ENCODE data around the gene COL20A1. TPM values are rescaled to one million over a fixed set of nuclear protein-coding genes. Genes with fewer than 3 reads are reported as not detected.
"Not testable (repeated sequence)": the region's sequence is repeated elsewhere in the genome, so short reads cannot be mapped to it uniquely, and the experiment has no call there.

COL20A1 gene
- total RNA-seq, 1 donor from 2014 or later, result 5.0 TPM

- H3K4me3 ChIP-seq (ENCODE audit: insufficient read depth, low read depth, low read length), result no peak overlapping the region
- Mint-ChIP-seq H3K4me1 (ENCODE audit: low read depth, unreplicated experiment) (peaks cover 20% of the 10 kb centered on the region), H3K27ac (ENCODE audit: unreplicated experiment) (no peak overlapping the region), H3K9me3 (ENCODE audit: unreplicated experiment) (peaks cover 1% of the 10 kb centered on the region), H3K4me3 (ENCODE audit: unreplicated experiment) (peak overlapping the region; percentile 50), H3K27me3 (ENCODE audit: low read depth, unreplicated experiment) (peaks cover 4% of the 10 kb centered on the region), H3K36me3 (ENCODE audit: low read depth, unreplicated experiment) (peaks cover 13% of the 10 kb centered on the region)
- no peak overlapping the region for H3K4me2 ChIP-seq (ENCODE audit: low read length)
- H3K9me3 ChIP-seq (ENCODE audit: insufficient read depth, low read depth, low read length), result no peaks in the 10 kb centered on the region
- H3K4me1 ChIP-seq (ENCODE audit: insufficient read depth, low read length), result peaks cover 2% of the 10 kb centered on the region
- H3K27me3 ChIP-seq (ENCODE audit: insufficient read depth, low read length), result peaks cover 9% of the 10 kb centered on the region
- TF ChIP-seq CTCF (IDR thresholded peaks at IDR 0.05; ENCODE audit: insufficient read depth, low read depth, low read length), result no peak
- TF ChIP-seq EZH2 (IDR thresholded peaks at IDR 0.05; ENCODE audit: insufficient read depth, low read length), result no peak
- no peaks in the 10 kb centered on the region for H3K36me3 ChIP-seq (ENCODE audit: insufficient read depth, low read length)
- FAIRE-seq (no peak), DNase-seq (ENCODE audit: low read depth) (no peak)
- no peak overlapping the region for H3K27ac ChIP-seq (ENCODE audit: low read depth, low read length)
- H4K20me1 ChIP-seq (ENCODE audit: insufficient read depth, low read length), result no peaks in the 10 kb centered on the region
- H3K79me2 ChIP-seq (ENCODE audit: insufficient read depth, low read length), result no peaks in the 10 kb centered on the region
- H2AFZ ChIP-seq (ENCODE audit: low read depth, low read length), result no peak overlapping the region
- no peak overlapping the region for H3K9ac ChIP-seq (ENCODE audit: low read length)
Observed at GRCh38 chr20:63248835-63249591, 44.0 kb upstream of the COL20A1 start.

GRCh38 chr20:63249891-63250290 lies 43.1 kb upstream of the COL20A1 start:
- DNase-seq (ENCODE audit: low read depth) (no peak), FAIRE-seq (no peak)
- peaks cover 4% of the 10 kb centered on the region for H3K27me3 Mint-ChIP-seq (ENCODE audit: low read depth, unreplicated experiment)
- Histone ChIP-seq H3K9me3 (ENCODE audit: insufficient read depth, low read depth, low read length) (no peaks in the 10 kb centered on the region), H3K9ac (ENCODE audit: low read length) (no peak overlapping the region), H3K4me3 (ENCODE audit: insufficient read depth, low read depth, low read length) (no peak overlapping the region), H3K79me2 (ENCODE audit: insufficient read depth, low read length) (no peaks in the 10 kb centered on the region), H4K20me1 (ENCODE audit: insufficient read depth, low read length) (no peaks in the 10 kb centered on the region), H3K4me2 (ENCODE audit: low read length) (no peak overlapping the region), H2AFZ (ENCODE audit: low read depth, low read length) (no peak overlapping the region), H3K27me3 (ENCODE audit: insufficient read depth, low read length) (peaks cover 12% of the 10 kb centered on the region), H3K27ac (ENCODE audit: low read depth, low read length) (no peak overlapping the region), H3K4me1 (ENCODE audit: insufficient read depth, low read length) (peaks cover 3% of the 10 kb centered on the region), H3K36me3 (ENCODE audit: insufficient read depth, low read length) (no peaks in the 10 kb centered on the region)
- TF ChIP-seq CTCF (IDR thresholded peaks at IDR 0.05; ENCODE audit: insufficient read depth, low read depth, low read length) (no peak), EZH2 (IDR thresholded peaks at IDR 0.05; ENCODE audit: insufficient read depth, low read length) (no peak)
- H3K4me1 Mint-ChIP-seq (ENCODE audit: low read depth, unreplicated experiment), result peaks cover 20% of the 10 kb centered on the region
- peaks cover 1% of the 10 kb centered on the region for H3K9me3 Mint-ChIP-seq (ENCODE audit: unreplicated experiment)
- no peak overlapping the region for H3K27ac Mint-ChIP-seq (ENCODE audit: unreplicated experiment)
- no peak overlapping the region for H3K4me3 Mint-ChIP-seq (ENCODE audit: unreplicated experiment)
- H3K36me3 Mint-ChIP-seq (ENCODE audit: low read depth, unreplicated experiment), result peaks cover 13% of the 10 kb centered on the region

GRCh38 chr20:63251350-63251749 lies 41.6 kb upstream of the COL20A1 start:
- H3K27ac ChIP-seq (ENCODE audit: low read depth, low read length); H3K27me3 Mint-ChIP-seq (ENCODE audit: low read depth, unreplicated experiment); H3K36me3 Mint-ChIP-seq (ENCODE audit: low read depth, unreplicated experiment); H3K9ac ChIP-seq (ENCODE audit: low read length); H3K4me3 ChIP-seq (ENCODE audit: insufficient read depth, low read depth, low read length); FAIRE-seq; H3K9me3 ChIP-seq (ENCODE audit: insufficient read depth, low read depth, low read length); H3K79me2 ChIP-seq (ENCODE audit: insufficient read depth, low read length); H3K9me3 Mint-ChIP-seq (ENCODE audit: unreplicated experiment); H3K4me2 ChIP-seq (ENCODE audit: low read length); H4K20me1 ChIP-seq (ENCODE audit: insufficient read depth, low read length); H3K36me3 ChIP-seq (ENCODE audit: insufficient read depth, low read length); H3K4me1 ChIP-seq (ENCODE audit: insufficient read depth, low read length); H2AFZ ChIP-seq (ENCODE audit: low read depth, low read length); DNase-seq (ENCODE audit: low read depth): not testable (repeated sequence)
- peaks cover 21% of the 10 kb centered on the region for H3K27me3 ChIP-seq (ENCODE audit: insufficient read depth, low read length)
- H3K27ac Mint-ChIP-seq (ENCODE audit: unreplicated experiment), result peak overlapping the region; percentile 85
- H3K4me3 Mint-ChIP-seq (ENCODE audit: unreplicated experiment), result peak overlapping the region; percentile 77
- peaks cover 30% of the 10 kb centered on the region for H3K4me1 Mint-ChIP-seq (ENCODE audit: low read depth, unreplicated experiment)
